PC-9 (cell line): ENCODE data around the gene SAPCD2. TPM values are rescaled to one million over a fixed set of nuclear protein-coding genes. Genes with fewer than 3 reads are reported as not detected.

ENCODE experiments used
- BruUV-seq: library from RNA; stranded (reverse); fragments of 400-500 nt; replicated peaks from 2 replicates; lab custom pipeline; 2021; lab: Mats Ljungman, UMichigan
- CTCF ChIA-PET: fragments of 300-600 bp; sonication (Branson Sonifier 250); formaldehyde crosslinking; loops from one replicate; lab custom pipeline; 2022; ENCODE audit warnings: antibody characterized with exemption; lab: Charles Lee
- POLR2A ChIA-PET: fragments of 300-600 bp; sonication (Branson Sonifier 250); formaldehyde crosslinking; loops from one replicate; lab custom pipeline; 2022; ENCODE audit warnings: antibody characterized with exemption; ENCODE audit not compliant: unreplicated experiment; lab: Charles Lee
- DNase-seq, 2 experiments: peaks; one replicate each; pipeline versions ENCODE4 v3.0.0 to v3.0.0-alpha.2; 2015 to 2022; ENCODE audit warnings: mixed read lengths in 1 of 2
- H2AFZ ChIP-seq: fragments of 200-600 bp; sonication (generic); 2 replicates; pipeline ENCODE4 v1.8.1; 2017; ENCODE audit warnings: antibody characterized with exemption
- H3F3A ChIP-seq: fragments of 200-600 bp; sonication (generic); 2 replicates; pipeline ENCODE4 v1.8.1; 2017; ENCODE audit warnings: antibody characterized with exemption, mild to moderate bottlenecking, low read depth; ENCODE audit not compliant: insufficient read depth
- H3K27ac ChIP-seq: fragments of 200-600 bp; sonication (generic); 2 replicates; pipeline ENCODE4 v1.6.1; 2016; ENCODE audit warnings: mixed run types
- H3K27me3 ChIP-seq: fragments of 200-600 bp; sonication (generic); 2 replicates; pipeline ENCODE4 v1.6.1; 2016; ENCODE audit warnings: low read depth, mixed run types; ENCODE audit not compliant: insufficient read depth
- H3K36me3 ChIP-seq: fragments of 200-600 bp; sonication (generic); 2 replicates; pipeline ENCODE4 v1.6.1; 2016; ENCODE audit warnings: low read depth, mixed run types
- H3K4me1 ChIP-seq: fragments of 200-600 bp; sonication (generic); replicated peaks from 2 replicates; pipeline ENCODE4 v1.6.1; 2016; ENCODE audit warnings: mixed run types; ENCODE audit not compliant: insufficient read depth
- H3K4me2 ChIP-seq: fragments of 200-600 bp; sonication (generic); 2 replicates; pipeline ENCODE4 v1.6.1; 2017; ENCODE audit warnings: mixed run types
- H3K4me3 ChIP-seq: fragments of 200-600 bp; sonication (generic); 2 replicates; pipeline ENCODE4 v1.6.1; 2016; ENCODE audit warnings: mixed run types
- H3K79me2 ChIP-seq: fragments of 200-600 bp; sonication (generic); 2 replicates; pipeline ENCODE4 v1.6.1; 2017; ENCODE audit warnings: low read depth, mixed run types
- H3K9me2 ChIP-seq: fragments of 200-600 bp; sonication (generic); 2 replicates; pipeline ENCODE4 v1.8.1; 2017; ENCODE audit warnings: mild to moderate bottlenecking; ENCODE audit not compliant: insufficient read depth
- H3K9me3 ChIP-seq: fragments of 200-600 bp; sonication (generic); 2 replicates; pipeline ENCODE4 v1.8.1; 2016; ENCODE audit warnings: low read depth; ENCODE audit not compliant: insufficient read depth
- H4K20me1 ChIP-seq: fragments of 200-600 bp; sonication (generic); 2 replicates; pipeline ENCODE4 v1.8.1; 2017; ENCODE audit not compliant: insufficient read depth
- EZH2 ChIP-seq: fragments of 200-600 bp; sonication (generic); IDR thresholded peaks from 2 replicates; pipeline ENCODE4 v1.8.0; 2017; ENCODE audit warnings: antibody characterized with exemption, low read depth
- intact Hi-C: fragments of 100-400 bp; cut with micrococcal nuclease; formaldehyde crosslinking; loops from one replicate; pipeline ENCODE4 v1.10.0; 2022; ENCODE audit not compliant: unreplicated experiment
- total RNA-seq: library from RNA; stranded (reverse); gene quantifications from 2 replicates; pipeline ENCODE4 v1.2.3, GENCODE V29; 2021
- TF ChIP-seq, protein P1 (sequence below): fragments of 200-600 bp; sonication (generic); conservative IDR thresholded peaks from 2 replicates; pipeline ENCODE4 v1.6.1; 2017; ENCODE audit warnings: mixed run types, antibody characterized with exemption, mild to moderate bottlenecking, moderate library complexity

Gene SAPCD2
- total RNA-seq, 1 experiment from 2014 or later = 50.3 TPM

- ChIA-PET POLR2A (no interaction called here), CTCF (interaction anchor here (0.6 to 1.8 kb wide), 6 partner anchors 10 to 188 kb away, joined by 3 to 46 read pairs (median 3); partner anchors contain the start of genes C8G and CLIC3)
- Histone ChIP-seq H3K36me3 (no peaks in the 10 kb centered on the region), H3K9me3 (no peaks in the 10 kb centered on the region), H3K4me2 (no peak overlapping the region), H3K27ac (no peak overlapping the region), H3K9me2 (no peaks in the 10 kb centered on the region), H3K4me1 (peaks cover 9% of the 10 kb centered on the region), H3K27me3 (no peaks in the 10 kb centered on the region), H3K79me2 (no peaks in the 10 kb centered on the region), H2AFZ (no peak overlapping the region), H3F3A (peaks cover 22% of the 10 kb centered on the region; the same call in 1 of the 2 replicates), H3K4me3 (no peak overlapping the region), H4K20me1 (0 out of 2 replicates have a peak, but pooled peaks cover 4% of the 10 kb centered on the region)
- no TSS peak for BruUV-seq
- intact Hi-C loops = loop anchor here (1.0 kb wide), 2 partner anchors 88 to 246 kb away; no protein-coding TSS in a partner anchor
- TF ChIP-seq EZH2 = no peak
- TF ChIP-seq, protein P1, sequence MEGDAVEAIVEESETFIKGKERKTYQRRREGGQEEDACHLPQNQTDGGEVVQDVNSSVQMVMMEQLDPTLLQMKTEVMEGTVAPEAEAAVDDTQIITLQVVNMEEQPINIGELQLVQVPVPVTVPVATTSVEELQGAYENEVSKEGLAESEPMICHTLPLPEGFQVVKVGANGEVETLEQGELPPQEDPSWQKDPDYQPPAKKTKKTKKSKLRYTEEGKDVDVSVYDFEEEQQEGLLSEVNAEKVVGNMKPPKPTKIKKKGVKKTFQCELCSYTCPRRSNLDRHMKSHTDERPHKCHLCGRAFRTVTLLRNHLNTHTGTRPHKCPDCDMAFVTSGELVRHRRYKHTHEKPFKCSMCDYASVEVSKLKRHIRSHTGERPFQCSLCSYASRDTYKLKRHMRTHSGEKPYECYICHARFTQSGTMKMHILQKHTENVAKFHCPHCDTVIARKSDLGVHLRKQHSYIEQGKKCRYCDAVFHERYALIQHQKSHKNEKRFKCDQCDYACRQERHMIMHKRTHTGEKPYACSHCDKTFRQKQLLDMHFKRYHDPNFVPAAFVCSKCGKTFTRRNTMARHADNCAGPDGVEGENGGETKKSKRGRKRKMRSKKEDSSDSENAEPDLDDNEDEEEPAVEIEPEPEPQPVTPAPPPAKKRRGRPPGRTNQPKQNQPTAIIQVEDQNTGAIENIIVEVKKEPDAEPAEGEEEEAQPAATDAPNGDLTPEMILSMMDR = no peak
- no peak for DNase-seq
These were observed 34.4 kb downstream of the SAPCD2 start for GRCh38 chr9:137035937-137036336.

DNA sequence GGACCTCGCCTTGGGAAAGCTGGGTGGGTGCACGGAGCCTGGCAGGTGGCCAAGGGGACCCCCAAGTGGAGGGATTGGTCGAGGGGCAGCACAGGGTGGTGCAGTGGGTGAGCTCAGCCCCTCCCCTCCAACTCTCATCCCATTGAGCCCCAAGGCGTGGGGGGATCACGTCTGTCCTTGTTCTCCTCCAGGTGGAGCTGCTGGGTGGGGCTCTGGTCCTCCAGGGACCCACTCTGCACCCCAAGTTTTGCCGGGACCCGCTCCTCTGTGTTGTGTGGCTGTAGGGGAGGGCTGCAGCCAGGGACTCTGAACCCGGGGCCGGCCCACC lies 34.9 kb downstream of the SAPCD2 start:
- Histone ChIP-seq H2AFZ (no peak overlapping the region), H3K27me3 (no peaks in the 10 kb centered on the region), H3K36me3 (no peaks in the 10 kb centered on the region), H3K9me3 (no peaks in the 10 kb centered on the region), H4K20me1 (0 out of 2 replicates have a peak, but pooled peaks cover 4% of the 10 kb centered on the region), H3K27ac (no peak overlapping the region), H3F3A (peaks cover 22% of the 10 kb centered on the region; the same call in 1 of the 2 replicates), H3K4me3 (no peak overlapping the region), H3K9me2 (no peaks in the 10 kb centered on the region), H3K79me2 (no peaks in the 10 kb centered on the region), H3K4me2 (no peak overlapping the region), H3K4me1 (peaks cover 9% of the 10 kb centered on the region)
- intact Hi-C loops = loop anchor here (1.0 kb wide), 2 partner anchors 87 to 245 kb away; no protein-coding TSS in a partner anchor
- BruUV-seq = no TSS peak
- CTCF ChIA-PET = interaction anchor here (0.6 to 1.8 kb wide), 10 partner anchors 10 to 716 kb away, joined by 3 to 46 read pairs (median 3); partner anchors contain the start of genes C8G and CLIC3
- POLR2A ChIA-PET = interaction anchor here (0.6 to 0.7 kb wide), 2 partner anchors 188 to 247 kb away, joined by 6 to 10 read pairs; no protein-coding TSS in a partner anchor
- TF ChIP-seq EZH2 = no peak
- TF ChIP-seq, protein P1 = peak; percentile 48; the same call in 1 of the 2 replicates
- DNase-seq = no peak

DNA sequence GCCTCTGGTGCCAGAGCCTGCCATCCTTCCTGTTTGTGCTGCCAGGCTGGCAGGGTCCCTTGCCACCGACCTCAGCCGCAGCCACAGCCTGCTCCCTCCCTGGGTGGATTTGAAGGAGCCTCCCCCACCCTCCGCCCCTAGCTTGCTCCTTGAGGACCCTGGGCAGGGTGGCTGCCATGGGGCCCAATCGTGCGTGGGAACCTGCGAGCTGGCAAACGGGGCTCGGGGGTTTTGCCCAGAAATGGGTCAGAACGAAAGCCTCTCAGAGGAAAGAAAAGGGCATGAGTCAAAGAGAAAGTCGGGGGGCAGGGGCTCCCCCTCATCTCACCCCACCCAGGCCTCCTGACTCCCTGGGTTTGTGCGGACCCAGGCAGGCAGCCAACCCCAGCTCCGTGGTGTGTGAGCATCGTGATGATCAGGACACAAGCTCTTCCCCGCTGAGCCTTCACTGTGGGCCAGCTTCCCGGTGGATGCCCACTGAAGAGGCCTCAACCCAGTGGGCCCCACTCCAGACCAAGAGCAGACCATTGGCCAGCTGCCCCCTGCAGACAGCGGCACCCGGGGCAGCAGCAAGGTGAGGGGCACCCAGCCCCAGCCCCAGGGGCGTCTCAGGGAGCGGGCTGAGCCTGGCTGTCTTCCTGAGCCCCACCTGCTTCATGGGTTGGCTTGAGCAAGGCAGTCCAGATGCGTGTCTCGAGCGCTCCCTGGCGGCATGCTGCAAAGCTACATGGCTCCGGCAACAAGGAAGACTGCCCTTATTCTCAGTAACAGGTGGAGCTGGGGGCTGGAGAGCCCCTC lies 35.4 kb downstream of the SAPCD2 start:
- TF ChIP-seq EZH2 = no peak
- TF ChIP-seq, protein P1 = peak; percentile 87
- no peak overlapping the region for H2AFZ ChIP-seq
- H3K9me3 ChIP-seq = no peaks in the 10 kb centered on the region
- H3K27ac ChIP-seq = no peak overlapping the region
- peak overlapping the region; percentile 29; the same call in 1 of the 2 replicates for H3K4me3 ChIP-seq
- H4K20me1 ChIP-seq = 0 out of 2 replicates have a peak, but pooled peaks cover 4% of the 10 kb centered on the region
- ChIA-PET POLR2A (interaction anchor here (0.6 to 1.1 kb wide), 6 partner anchors 41 to 246 kb away, joined by 4 to 11 read pairs (median 6); partner anchors contain the start of gene TUBB4B), CTCF (interaction anchor here (0.6 to 1.8 kb wide), 14 partner anchors 9 to 715 kb away, joined by 3 to 46 read pairs (median 4); partner anchors contain the start of genes C8G and CLIC3)
- H3F3A ChIP-seq = peaks cover 22% of the 10 kb centered on the region; the same call in 1 of the 2 replicates
- H3K79me2 ChIP-seq = no peaks in the 10 kb centered on the region
- H3K27me3 ChIP-seq = no peaks in the 10 kb centered on the region
- peaks cover 9% of the 10 kb centered on the region for H3K4me1 ChIP-seq
- peak; percentile 70 to 88 for DNase-seq
- H3K9me2 ChIP-seq = no peaks in the 10 kb centered on the region
- H3K36me3 ChIP-seq = no peaks in the 10 kb centered on the region
- TSS peak; percentile 14 for BruUV-seq
- intact Hi-C loops = loop anchor here (1.0 kb wide), 2 partner anchors 87 to 245 kb away; no protein-coding TSS in a partner anchor
- peak overlapping the region; percentile 74 for H3K4me2 ChIP-seq
